ENCODE measurements around the gene NTRK2.

Gene NTRK2

GRCh38 chr9:84785792-84786547, 116.4 kb downstream of the NTRK2 start:
- no peak for DNase-seq

- no peak for DNase-seq
Measured at GRCh38 chr9:84788803-84789462, 119.4 kb downstream of the NTRK2 start.

GRCh38 chr9:84789463-84789830, 119.9 kb downstream of the NTRK2 start:
- DNase-seq = no peak

GRCh38 chr9:84791643-84792042, 122.1 kb downstream of the NTRK2 start:
- no peak for DNase-seq

- no peak for DNase-seq
Measured at GRCh38 chr9:84793251-84793650, 123.7 kb downstream of the NTRK2 start.

- no peak for DNase-seq
Measured at GRCh38 chr9:84794981-84795637, 125.6 kb downstream of the NTRK2 start.

- no peak for DNase-seq
Measured at GRCh38 chr9:84796404-84796803, 126.9 kb downstream of the NTRK2 start.

- DNase-seq = no peak
Measured at GRCh38 chr9:84799251-84799650, 129.7 kb downstream of the NTRK2 start.

- DNase-seq = no peak
Measured at GRCh38 chr9:84804951-84805694, 135.6 kb downstream of the NTRK2 start.

- DNase-seq = no peak
Measured at GRCh38 chr9:84807431-84807830, 137.9 kb downstream of the NTRK2 start.

- DNase-seq = no peak
Measured at GRCh38 chr9:84807870-84808390, 138.4 kb downstream of the NTRK2 start.

GRCh38 chr9:84808416-84808815, 138.9 kb downstream of the NTRK2 start:
- DNase-seq = no peak

- no peak for DNase-seq
Measured at GRCh38 chr9:84811072-84811750, 141.7 kb downstream of the NTRK2 start.

GRCh38 chr9:84811751-84812074, 142.2 kb downstream of the NTRK2 start:
- DNase-seq = no peak

GRCh38 chr9:84812355-84812754, 142.8 kb downstream of the NTRK2 start:
- no peak for DNase-seq

- DNase-seq = no peak
Measured at GRCh38 chr9:84812847-84813246, 143.3 kb downstream of the NTRK2 start.

GRCh38 chr9:84815554-84815953, 146.0 kb downstream of the NTRK2 start:
- DNase-seq = no peak

GRCh38 chr9:84817038-84817437, 147.5 kb downstream of the NTRK2 start:
- no peak for DNase-seq

- DNase-seq = no peak
Measured at GRCh38 chr9:84818791-84819190, 149.3 kb downstream of the NTRK2 start.

GRCh38 chr9:84819491-84819991, 150.0 kb downstream of the NTRK2 start:
- no peak for DNase-seq

GRCh38 chr9:84821431-84821830, 151.9 kb downstream of the NTRK2 start:
- DNase-seq = no peak

GRCh38 chr9:84822589-84823233, 153.2 kb downstream of the NTRK2 start:
- no peak for DNase-seq
